NB4 (cell line): ENCODE data around the gene RGS17.

ENCODE experiments used
- DNase-seq: peaks from one replicate; pipeline ENCODE4 v3.0.0; 2010; ENCODE audit warnings: low read depth
- H3K4me3 ChIP-seq: one replicate; pipeline ENCODE4 v1.5.1; 2011; ENCODE audit warnings: mild to moderate bottlenecking, low read depth, low read length, moderate library complexity
- MYC ChIP-seq: IDR thresholded peaks from 2 replicates; pipeline ENCODE4 v1.6.1; 2011; ENCODE audit warnings: low read depth, low read length
- POLR2A ChIP-seq: IDR thresholded peaks from 2 replicates; pipeline ENCODE4 v1.6.1; 2011; ENCODE audit warnings: mild to moderate bottlenecking; ENCODE audit not compliant: insufficient read length; ENCODE audit errors: extremely low read depth
- TF ChIP-seq, protein P1 (sequence below): IDR thresholded peaks from one replicate; pipeline ENCODE4 v1.5.1; 2012; ENCODE audit warnings: low read depth, low read length
- TF ChIP-seq, protein P2 (sequence below): IDR thresholded peaks from 2 replicates; pipeline ENCODE4 v1.6.1; 2011; ENCODE audit warnings: low read depth, low read length

The RGS17 gene

DNA sequence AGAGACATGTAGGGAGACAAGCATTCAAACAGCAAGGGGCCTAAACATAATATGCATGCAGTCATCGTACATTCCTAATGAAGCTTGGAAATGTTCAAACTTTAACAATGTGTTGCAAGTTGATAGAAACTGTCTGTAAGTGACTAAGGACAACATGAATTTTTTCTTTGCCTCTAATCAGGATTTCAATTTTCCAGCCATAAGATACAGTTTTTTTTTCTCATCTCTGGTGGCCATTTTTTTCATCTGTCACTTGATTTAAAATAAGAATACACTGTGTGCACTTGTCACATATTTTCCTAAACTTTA lies 106.4 kb downstream of the RGS17 start:
- DNase-seq = no peak
- TF ChIP-seq POLR2A = no peak
- TF ChIP-seq, protein P1, sequence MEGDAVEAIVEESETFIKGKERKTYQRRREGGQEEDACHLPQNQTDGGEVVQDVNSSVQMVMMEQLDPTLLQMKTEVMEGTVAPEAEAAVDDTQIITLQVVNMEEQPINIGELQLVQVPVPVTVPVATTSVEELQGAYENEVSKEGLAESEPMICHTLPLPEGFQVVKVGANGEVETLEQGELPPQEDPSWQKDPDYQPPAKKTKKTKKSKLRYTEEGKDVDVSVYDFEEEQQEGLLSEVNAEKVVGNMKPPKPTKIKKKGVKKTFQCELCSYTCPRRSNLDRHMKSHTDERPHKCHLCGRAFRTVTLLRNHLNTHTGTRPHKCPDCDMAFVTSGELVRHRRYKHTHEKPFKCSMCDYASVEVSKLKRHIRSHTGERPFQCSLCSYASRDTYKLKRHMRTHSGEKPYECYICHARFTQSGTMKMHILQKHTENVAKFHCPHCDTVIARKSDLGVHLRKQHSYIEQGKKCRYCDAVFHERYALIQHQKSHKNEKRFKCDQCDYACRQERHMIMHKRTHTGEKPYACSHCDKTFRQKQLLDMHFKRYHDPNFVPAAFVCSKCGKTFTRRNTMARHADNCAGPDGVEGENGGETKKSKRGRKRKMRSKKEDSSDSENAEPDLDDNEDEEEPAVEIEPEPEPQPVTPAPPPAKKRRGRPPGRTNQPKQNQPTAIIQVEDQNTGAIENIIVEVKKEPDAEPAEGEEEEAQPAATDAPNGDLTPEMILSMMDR = no peak
- TF ChIP-seq, protein P2, sequence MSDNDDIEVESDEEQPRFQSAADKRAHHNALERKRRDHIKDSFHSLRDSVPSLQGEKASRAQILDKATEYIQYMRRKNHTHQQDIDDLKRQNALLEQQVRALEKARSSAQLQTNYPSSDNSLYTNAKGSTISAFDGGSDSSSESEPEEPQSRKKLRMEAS = no peak
- no peak for TF ChIP-seq MYC
- no peak overlapping the region for H3K4me3 ChIP-seq

DNA sequence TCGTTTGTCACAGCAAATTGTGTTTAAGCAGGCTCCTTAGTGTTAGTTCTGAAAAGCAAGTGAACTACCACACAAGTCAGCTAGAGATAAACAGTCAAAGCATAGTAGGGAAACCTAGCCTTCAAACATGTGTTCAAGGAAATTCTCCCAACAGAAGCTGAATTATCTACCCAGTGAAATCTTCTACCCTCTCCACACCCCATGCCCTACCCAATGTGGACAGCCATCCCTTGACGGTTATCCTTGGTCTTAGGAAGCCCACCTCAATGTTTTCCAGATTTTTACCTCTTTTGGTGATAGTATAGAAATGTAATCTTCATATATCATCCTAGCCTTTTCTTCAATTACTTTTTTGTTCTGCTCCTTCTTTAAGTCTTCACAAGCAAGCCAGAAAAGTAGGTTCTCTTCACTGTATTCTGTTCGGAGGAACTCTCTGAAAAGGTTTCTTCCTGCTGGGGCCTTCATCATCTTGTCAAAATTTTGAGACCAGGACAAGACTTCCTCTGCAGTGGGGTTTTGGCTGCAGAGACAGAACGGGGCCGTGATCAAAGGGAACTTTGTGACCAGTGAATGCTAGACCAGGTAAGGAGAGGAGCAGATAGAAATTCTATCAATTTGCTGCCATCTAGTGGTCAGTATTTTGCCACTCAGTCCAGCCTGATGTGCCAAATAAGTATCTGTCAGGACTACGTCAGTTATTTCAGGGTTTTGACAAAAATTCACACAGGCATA lies 106.9 kb downstream of the RGS17 start:
- DNase-seq = peak; percentile 72
- TF ChIP-seq MYC (0 out of 2 replicates have a peak, but pooled peaks have one; percentile 36), POLR2A (no peak)
- TF ChIP-seq, protein P2 = peak; percentile 21; the same call in 1 of the 2 replicates
- TF ChIP-seq, protein P1 = peak; percentile 80
- no peak overlapping the region for H3K4me3 ChIP-seq

DNA sequence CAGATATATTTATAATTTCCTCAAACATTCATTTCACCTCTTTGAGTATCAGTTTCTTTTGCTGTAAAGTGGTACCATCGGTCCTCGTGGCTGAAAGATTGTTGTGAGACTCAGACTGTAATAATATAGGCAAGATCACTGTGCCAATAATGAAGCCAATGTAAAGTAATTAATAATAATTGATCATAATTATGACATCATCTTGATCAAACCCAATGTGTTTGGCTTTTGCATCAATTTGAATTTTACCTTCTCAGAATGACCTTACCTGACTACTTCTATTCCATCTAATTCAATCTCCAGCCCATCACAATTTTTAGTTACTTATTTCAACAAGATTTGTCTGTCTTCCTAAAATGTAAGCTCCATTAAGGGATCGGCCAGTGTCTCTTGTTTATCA lies 112.7 kb downstream of the RGS17 start:
- H3K4me3 ChIP-seq = no peak overlapping the region
- DNase-seq = no peak
- TF ChIP-seq, protein P2 = no peak
- TF ChIP-seq, protein P1 = no peak
- no peak for TF ChIP-seq POLR2A

DNA sequence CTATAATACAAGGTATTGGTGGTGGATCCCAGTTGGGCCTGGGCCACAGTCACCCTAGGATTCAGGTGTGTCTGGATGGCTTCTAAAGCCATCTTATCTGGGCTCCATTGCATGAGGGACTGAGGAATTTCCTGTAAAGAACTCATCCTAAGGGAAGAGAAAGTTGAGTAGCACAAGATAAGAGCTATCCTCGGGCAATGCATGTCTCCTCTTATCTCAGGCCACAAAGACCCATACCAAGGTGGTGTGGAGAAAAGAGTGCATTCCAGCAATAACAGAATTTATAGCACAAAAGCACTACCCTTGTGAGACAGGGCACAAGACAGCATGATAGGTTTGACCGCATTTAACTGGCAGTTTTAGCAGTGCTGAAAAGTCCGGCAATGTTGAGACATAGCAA lies 114.2 kb downstream of the RGS17 start:
- no peak for DNase-seq
- TF ChIP-seq MYC (no peak), POLR2A (no peak)
- TF ChIP-seq, protein P2 = no peak
- TF ChIP-seq, protein P1 = no peak
- H3K4me3 ChIP-seq = no peak overlapping the region

DNA sequence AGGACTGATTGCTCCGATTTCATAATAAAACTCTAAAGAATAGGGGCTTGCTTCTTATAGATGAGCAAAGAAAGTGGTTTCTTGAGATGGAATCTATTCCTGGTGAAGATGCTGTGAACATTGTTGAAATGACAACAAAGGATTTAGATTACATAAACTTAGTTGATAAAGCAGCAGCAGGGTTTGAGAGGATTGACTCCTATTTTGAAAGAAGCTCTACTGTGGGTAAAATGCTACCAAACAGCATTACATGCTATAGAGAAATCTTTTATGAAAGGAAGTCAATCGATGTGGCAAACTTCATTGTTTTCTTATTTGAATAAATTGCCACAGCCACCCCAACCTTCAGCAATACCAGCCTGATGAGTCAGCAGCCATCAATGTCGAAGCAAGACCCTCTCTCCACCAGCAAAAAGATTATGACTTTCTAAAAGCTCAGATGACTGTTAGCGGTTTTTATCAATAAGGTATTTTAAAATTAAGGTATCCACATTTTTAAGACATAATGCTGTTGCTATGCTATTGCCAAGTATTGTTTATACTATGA lies 115.9 kb downstream of the RGS17 start:
- no peak for TF ChIP-seq POLR2A
- TF ChIP-seq, protein P1 = no peak
- TF ChIP-seq, protein P2 = no peak
- no peak for TF ChIP-seq MYC
- no peak overlapping the region for H3K4me3 ChIP-seq
- no peak for DNase-seq
